ENCODE measurements around the gene CDON.

CDON gene

GRCh38 chr11:125942771-125943428, 119.8 kb downstream of the CDON start:
- no peak for DNase-seq

- DNase-seq: peak; percentile 12
These were observed 120.8 kb downstream of the CDON start for GRCh38 chr11:125941619-125942611.

DNA sequence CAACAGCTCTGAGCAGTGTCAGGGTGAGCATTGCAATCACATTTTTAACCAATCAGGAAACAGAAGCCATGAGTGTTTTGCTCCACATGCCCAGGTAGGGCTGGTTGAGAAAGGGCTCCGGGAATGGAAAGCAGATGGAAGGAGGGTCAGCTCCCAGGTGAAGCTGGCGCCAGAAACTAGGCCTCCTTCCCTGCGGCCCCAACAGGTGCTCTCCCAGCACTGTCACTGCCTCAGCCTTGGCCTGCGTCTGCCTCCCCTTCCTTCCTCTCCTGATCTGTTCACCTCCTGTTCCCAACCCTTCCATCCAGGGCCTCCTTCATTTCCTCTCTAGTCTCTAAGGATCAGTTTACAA, 121.4 kb downstream of the CDON start:
- no peak for DNase-seq

DNA sequence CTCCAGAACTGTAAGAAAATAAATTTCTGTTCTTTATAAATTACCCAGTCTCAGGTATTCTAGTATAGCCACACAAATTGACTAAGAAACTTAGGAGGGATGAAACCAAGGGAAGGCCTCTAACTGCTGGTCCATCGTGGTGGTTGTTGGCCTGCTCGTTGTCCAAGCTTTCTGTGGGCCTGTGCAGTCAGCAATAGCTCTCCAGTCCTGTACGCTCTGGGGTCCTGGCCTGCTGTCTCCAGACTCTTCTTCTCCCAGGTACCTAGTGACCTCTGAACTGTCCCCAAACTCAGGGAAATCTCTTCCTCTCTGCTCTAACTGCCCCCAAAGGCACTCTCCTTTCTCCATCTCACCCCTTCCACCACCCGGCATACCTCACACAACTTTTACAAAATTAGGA, 122.5 kb downstream of the CDON start:
- DNase-seq: no peak

GRCh38 chr11:125939081-125939521, 123.6 kb downstream of the CDON start:
- no peak for DNase-seq

- DNase-seq: no peak
These were observed 124.2 kb downstream of the CDON start for GRCh38 chr11:125938418-125938817.

DNA sequence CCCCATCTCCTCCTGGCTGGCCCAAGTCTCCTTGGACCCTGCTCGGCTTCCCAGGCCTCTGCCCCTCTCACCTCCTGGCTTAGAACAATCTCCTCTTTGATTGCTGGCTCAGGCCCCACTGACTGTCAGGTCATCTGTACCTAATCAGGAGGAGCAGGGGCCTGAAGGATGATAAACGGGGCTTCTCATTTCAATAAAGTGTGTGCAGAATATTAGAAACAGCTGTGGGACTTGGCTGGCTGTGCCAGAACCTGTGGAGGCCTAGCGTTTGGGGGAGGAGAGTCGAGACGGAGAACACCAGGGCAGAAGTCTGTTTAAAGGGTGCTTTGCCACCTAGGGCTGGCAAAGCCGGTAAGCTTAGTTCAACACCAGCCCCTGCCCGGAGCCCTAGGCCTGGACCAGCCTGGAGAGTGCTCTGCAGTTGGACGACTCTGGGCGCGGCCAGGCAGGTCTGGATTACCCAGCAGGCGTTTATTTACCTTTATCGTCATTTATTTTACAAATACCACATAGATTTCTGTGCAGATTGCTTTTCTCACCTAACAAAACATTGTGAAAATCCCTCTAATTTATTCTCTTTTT, 127.0 kb downstream of the CDON start:
- no peak for DNase-seq

GRCh38 chr11:125935056-125935455, 127.6 kb downstream of the CDON start:
- no peak for DNase-seq

- DNase-seq: no peak
These were observed 128.2 kb downstream of the CDON start for GRCh38 chr11:125934473-125934872.

DNA sequence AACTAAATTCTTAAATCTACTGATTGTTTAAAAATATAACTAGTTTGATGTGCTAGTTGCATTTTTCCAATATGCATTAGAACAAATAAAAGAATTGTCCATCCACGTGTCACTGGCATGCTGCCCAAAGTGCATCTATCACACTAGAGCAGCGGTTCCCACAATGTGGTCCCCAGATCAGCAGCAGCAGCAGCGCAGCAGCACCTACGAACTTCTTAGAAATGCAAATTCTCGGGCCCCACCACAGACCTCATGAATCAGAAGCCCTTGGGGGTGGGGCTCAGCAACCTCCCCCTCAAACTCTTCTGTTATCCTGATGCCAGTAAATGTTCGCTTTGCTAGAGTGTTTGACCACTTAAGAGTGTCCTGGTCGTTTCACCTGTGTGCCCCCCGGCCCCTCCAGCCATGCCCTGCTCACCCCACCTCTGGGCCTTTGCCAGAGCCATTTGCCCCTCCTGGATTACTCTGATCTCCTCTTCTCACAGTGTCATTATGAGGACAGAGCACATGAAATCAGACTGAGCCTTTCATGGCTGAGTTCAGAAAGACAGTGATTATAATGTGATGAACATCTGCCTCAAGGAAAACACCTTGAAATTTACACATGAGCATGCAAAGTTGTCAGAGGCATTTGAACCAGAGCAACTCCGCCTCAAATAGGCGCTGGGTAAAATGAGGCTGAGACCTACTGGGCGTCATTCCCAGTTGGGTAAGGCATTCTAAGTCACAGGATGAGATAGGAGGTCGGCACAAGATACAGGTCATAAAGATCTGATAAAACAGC, 129.4 kb downstream of the CDON start:
- no peak for DNase-seq

DNA sequence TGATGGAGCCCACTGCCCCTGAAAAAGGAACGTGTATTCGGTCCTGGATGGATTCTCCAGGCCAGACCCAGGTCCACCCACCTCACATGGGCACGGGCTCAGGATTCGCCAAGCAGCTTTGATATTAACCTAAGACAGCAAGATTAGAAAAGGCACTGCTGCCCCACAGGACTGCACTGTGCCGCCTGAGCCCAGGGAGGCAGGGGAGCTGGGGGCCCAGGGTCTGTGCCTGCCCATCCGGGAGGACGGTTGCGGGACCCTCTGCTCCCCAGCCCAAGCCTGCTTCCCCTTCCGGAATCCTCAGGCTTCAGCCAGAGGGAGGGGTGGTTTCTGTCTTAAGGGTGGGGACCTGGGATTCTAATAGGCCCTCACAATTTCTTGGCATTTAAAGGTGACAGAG, 130.4 kb downstream of the CDON start:
- DNase-seq: no peak

GRCh38 chr11:125931668-125932067, 131.0 kb downstream of the CDON start:
- no peak for DNase-seq

GRCh38 chr11:125931116-125931515, 131.6 kb downstream of the CDON start:
- no peak for DNase-seq

DNA sequence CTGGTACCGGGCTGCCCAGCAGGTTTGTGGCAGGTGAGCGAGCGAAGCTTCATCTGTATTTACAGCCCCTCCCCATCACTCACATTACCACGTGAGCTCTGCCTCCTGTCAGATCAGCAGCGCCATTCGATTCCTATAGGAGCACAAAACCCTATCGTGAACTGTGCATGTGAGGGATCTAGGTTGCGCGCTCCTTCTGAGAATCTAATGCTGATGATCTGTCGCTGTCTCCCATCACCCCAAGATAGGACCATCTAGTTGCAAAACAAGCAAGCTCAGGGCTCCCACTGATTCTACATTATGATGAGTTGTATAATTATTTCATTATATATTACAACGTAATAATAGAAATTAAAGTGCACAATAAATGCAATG, 132.6 kb downstream of the CDON start:
- DNase-seq: no peak

GRCh38 chr11:125929445-125930075, 133.1 kb downstream of the CDON start:
- no peak for DNase-seq

GRCh38 chr11:125926682-125927081, 136.0 kb downstream of the CDON start:
- DNase-seq: no peak

- DNase-seq: no peak
These were observed 136.9 kb downstream of the CDON start for GRCh38 chr11:125925804-125926203.

GRCh38 chr11:125925247-125925740, 137.4 kb downstream of the CDON start:
- DNase-seq: no peak

DNA sequence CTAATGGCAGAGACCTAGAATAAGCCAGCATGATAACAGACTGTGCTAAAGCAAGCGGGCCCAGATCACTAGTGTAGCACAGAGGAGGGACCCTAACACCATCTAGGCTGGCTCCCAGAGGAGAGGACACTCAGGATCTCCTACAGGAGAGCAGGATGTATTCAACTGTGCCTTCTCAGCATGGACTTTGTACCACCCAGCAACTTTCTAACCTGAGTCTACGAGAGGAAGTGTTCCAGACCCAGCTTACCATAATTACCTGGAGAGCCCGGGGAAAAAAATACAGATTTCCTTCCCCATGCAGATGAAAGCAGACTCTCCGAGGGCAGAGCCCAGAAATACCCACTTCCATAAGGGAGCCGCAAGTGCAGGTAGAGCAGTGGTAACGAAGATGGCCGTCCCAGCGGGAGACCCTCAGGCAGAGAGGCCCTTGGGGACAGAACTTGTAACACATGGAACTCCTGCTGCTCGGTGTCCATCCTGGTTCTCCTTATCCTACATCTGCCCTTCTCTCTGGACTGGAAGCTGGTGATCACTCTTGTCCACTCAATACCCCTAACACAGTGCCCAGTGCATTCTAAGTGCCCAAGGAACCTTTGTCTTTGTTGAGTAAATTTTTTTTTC, 138.2 kb downstream of the CDON start:
- DNase-seq: no peak

DNA sequence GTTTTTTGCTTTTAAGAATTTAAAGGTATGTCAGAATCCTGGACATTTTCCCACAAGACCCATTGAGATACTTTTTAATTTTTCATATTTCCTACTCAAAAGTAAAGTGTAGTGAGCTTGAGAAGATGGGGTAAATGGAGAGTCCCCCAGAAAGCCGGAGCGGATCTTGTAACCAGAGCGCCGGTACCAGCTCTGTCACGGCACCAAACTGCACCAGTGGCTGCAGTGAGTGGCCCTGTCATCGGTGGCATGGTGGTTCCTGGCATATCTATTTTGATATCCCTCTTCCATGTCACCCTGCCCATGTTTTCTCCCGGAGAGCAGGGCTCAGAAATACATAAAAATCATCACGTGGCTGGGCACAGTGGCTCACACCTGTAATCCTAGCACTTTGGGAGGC, 139.0 kb downstream of the CDON start:
- DNase-seq: no peak

DNA sequence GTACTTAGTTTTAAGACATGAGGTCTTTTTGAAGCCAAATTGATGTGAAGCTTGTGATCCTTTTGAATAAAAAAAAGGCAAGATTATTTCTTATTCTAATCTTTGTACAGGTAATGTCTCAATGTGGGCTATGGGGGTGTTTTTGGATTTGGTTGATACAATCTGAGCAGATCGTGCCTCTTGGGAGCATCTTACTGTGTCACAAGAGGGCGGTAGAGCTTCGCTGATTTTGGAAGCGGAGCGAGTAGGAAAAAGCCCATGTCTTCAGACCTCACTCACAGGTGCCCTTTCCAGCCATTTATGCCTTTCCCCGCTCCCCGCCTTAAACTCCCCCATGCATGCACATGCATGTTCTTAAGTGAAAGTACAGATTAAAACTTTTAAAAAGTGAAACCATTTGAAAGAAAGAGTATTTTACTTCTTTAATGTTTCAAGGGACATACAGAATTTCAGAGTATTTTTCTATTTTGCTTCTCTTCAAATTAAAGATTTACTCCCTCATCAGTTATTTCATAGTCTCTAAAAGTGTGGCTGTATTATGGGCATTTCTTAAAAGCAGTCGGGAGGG, 139.6 kb downstream of the CDON start:
- peak; percentile 58 for DNase-seq

DNA sequence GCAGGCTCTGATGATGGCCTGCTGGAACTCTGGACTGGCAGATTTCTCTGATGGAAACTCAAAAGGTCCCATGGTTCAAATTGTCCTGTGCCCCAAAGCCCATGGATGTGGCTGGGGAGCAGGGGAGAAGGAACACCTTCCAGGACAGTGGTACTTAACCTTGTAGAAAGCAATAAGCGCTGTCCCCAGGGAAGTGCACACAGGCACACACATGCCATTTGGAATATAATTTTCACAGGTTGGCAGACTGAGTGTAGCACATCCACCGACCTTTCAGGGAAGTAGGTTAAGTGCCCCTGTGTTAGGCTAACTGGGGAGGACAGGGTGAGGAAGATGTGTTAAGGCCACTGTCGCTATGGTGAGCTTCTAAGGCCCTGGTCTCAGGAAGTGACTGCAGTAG, 140.5 kb downstream of the CDON start:
- DNase-seq: no peak
